ENCODE data around the gene RCC1. TPM values are rescaled to one million over a fixed set of nuclear protein-coding genes. Genes with fewer than 3 reads are reported as not detected.
"Not testable (repeated sequence)": the region's sequence is repeated elsewhere in the genome, so short reads cannot be mapped to it uniquely, and the experiment has no call there.

The RCC1 gene
- total RNA-seq, 1 donor from 2014 or later, result 34.8 TPM

DNA sequence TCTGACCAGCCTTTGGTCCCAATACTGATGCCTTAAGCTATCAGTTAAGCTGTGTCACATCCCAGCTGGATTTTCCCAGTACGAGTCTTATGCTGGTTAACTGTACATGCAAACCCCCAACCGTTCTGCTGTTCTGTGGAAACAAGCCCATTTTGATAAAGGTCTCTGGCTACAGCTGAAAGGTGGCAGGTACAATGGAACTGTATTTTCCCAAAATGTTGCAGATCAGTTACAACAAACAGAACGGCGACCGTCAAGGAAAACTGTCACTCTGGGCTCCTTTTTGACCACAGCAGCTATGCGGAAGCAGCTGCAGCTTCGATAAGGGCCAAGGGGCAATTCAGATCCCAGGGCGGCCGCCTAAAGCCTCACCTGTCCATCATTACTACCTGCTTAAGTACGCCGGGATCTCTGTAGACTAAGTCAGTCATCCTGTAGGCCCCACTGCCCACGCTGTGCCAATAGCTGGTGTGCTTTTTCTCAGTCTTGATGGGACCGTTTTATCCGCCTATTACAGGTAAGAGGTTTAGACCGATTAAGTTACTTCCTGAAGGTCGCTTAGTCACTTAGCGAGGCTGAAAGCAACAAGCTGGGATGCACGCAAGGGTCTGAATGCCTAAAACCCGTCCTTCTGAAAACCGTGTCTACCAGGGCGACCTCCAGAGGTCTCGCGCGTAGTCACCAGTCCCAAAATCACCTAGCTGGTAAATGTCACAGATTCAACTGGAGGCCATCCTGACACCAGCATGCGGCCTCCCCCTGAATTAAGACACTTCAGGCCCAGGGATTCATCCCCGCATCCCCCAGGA is 75.1 kb downstream of the RCC1 start:
- DNase-seq (ENCODE audit: low spot score), result peak; percentile 82
- H3K27ac ChIP-seq, result no peak overlapping the region
- Mint-ChIP-seq H3K27ac (no peak overlapping the region), H3K4me3 (peak overlapping the region; percentile 97), H3K27me3 (ENCODE audit: insufficient read depth, low read depth) (peaks cover 13% of the 10 kb centered on the region), H3K4me1 (peaks cover 25% of the 10 kb centered on the region), H3K36me3 (peaks cover 27% of the 10 kb centered on the region), H3K9me3 (no peaks in the 10 kb centered on the region)
- peak overlapping the region; percentile 76 for H3K9ac ChIP-seq
- peak overlapping the region; percentile 99 for H3K4me3 ChIP-seq
- peaks cover 11% of the 10 kb centered on the region for H3K4me1 ChIP-seq
- no peak overlapping the region for H2AFZ ChIP-seq (replicated peaks)
- no peak for TF ChIP-seq EZH2 (IDR thresholded peaks at IDR 0.05)
- TF ChIP-seq, protein P1, sequence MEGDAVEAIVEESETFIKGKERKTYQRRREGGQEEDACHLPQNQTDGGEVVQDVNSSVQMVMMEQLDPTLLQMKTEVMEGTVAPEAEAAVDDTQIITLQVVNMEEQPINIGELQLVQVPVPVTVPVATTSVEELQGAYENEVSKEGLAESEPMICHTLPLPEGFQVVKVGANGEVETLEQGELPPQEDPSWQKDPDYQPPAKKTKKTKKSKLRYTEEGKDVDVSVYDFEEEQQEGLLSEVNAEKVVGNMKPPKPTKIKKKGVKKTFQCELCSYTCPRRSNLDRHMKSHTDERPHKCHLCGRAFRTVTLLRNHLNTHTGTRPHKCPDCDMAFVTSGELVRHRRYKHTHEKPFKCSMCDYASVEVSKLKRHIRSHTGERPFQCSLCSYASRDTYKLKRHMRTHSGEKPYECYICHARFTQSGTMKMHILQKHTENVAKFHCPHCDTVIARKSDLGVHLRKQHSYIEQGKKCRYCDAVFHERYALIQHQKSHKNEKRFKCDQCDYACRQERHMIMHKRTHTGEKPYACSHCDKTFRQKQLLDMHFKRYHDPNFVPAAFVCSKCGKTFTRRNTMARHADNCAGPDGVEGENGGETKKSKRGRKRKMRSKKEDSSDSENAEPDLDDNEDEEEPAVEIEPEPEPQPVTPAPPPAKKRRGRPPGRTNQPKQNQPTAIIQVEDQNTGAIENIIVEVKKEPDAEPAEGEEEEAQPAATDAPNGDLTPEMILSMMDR (IDR thresholded peaks at IDR 0.05), result peak; percentile 52
- peaks cover 33% of the 10 kb centered on the region for H4K20me1 ChIP-seq (ENCODE audit: low read depth)
- H3K79me2 ChIP-seq (ENCODE audit: low read depth), result peaks cover 25% of the 10 kb centered on the region
- peaks cover 51% of the 10 kb centered on the region for H3F3A ChIP-seq (ENCODE audit: low read depth)
- peaks cover 14% of the 10 kb centered on the region for H3K27me3 ChIP-seq
- no peaks in the 10 kb centered on the region for H3K9me3 ChIP-seq (ENCODE audit: low read depth)
- H3K36me3 ChIP-seq, result no peaks in the 10 kb centered on the region
- H3K4me2 ChIP-seq, result peak overlapping the region; percentile 99

DNA sequence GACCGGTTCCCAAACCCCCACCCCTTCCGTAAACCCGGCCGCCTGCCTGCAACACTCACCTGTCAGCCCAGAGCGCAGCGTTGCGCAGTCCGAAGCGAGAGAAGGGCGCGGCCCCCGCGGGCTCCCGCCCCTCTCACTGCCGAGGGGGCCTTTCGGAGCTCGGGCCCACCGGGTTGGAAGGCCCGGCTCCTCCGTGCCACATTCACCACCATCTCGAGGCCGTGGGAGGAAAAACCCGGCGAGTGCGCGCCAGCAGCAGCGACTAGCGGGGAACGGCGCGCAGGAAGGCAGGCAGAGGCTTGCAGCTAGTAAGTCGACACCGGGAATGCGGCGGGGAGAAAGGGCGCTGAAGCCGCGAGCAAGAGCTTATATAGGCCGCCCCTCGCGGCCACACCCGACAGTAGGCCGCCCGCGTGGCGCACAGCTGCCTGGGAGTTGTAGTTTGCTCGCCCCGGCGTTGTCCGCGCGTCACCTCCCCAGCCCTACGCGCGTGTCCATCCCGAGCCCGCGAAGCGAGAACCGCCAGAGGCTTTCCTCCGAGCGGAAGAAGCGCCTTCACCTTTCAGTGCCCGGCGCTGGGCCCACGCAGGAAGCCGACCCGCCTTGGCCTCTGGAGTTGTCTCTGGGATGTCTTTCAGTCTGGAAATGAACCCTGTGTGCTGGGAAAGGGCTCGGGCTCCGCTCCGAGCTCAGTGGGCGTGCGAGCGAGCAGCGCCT is 75.8 kb downstream of the RCC1 start:
- TF ChIP-seq EZH2phosphoT487 (IDR thresholded peaks at IDR 0.05) (no peak), EZH2 (IDR thresholded peaks at IDR 0.05) (peak; percentile 33)
- TF ChIP-seq, protein P1 (IDR thresholded peaks at IDR 0.05), result peak; percentile 18
- H3K4me3 Mint-ChIP-seq, result peak overlapping the region; percentile 97
- Histone ChIP-seq H3K4me1 (peaks cover 11% of the 10 kb centered on the region), H4K20me1 (ENCODE audit: low read depth) (peaks cover 33% of the 10 kb centered on the region), H3K36me3 (no peaks in the 10 kb centered on the region), H3K4me2 (peak overlapping the region; percentile 99), H3K9ac (peak overlapping the region; percentile 76), H3F3A (ENCODE audit: low read depth) (peaks cover 55% of the 10 kb centered on the region), H3K79me2 (ENCODE audit: low read depth) (peaks cover 25% of the 10 kb centered on the region), H3K9me3 (ENCODE audit: low read depth) (no peaks in the 10 kb centered on the region), H3K27ac (no peak overlapping the region), H3K4me3 (peak overlapping the region; percentile 99), H2AFZ (replicated peaks) (peak overlapping the region; percentile 96), H3K27me3 (peaks cover 14% of the 10 kb centered on the region)
- no peaks in the 10 kb centered on the region for H3K9me3 Mint-ChIP-seq
- H3K27ac Mint-ChIP-seq, result peak overlapping the region; percentile 81
- H3K36me3 Mint-ChIP-seq, result peaks cover 27% of the 10 kb centered on the region
- peak; percentile 98 for DNase-seq (ENCODE audit: low spot score)
- peaks cover 13% of the 10 kb centered on the region for H3K27me3 Mint-ChIP-seq (ENCODE audit: insufficient read depth, low read depth)
- peaks cover 28% of the 10 kb centered on the region for H3K4me1 Mint-ChIP-seq

DNA sequence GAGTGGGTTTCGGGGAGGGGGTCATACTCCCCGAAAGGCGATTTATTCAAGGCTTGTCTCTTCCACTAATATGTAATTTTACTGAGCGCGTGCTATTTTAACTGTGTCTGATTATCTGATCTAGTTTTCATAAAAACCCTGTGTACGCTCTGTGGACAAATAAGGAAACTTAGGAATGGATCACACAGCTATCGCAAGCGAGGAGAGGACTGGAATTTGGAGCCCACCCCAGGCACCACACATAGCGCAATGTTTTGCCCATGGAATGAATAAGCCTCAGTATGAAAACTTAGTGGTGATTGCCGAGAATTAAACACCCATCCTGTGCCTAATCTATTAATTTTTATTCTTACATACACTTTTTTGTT is 76.4 kb downstream of the RCC1 start:
- peak overlapping the region; percentile 99 for H3K4me2 ChIP-seq
- H3K4me3 ChIP-seq, result peak overlapping the region; percentile 99
- Mint-ChIP-seq H3K27ac (peak overlapping the region; percentile 81), H3K4me3 (peak overlapping the region; percentile 97), H3K36me3 (peaks cover 25% of the 10 kb centered on the region), H3K9me3 (no peaks in the 10 kb centered on the region), H3K27me3 (ENCODE audit: insufficient read depth, low read depth) (peaks cover 13% of the 10 kb centered on the region), H3K4me1 (peaks cover 28% of the 10 kb centered on the region)
- no peak overlapping the region for H3K9ac ChIP-seq
- peak; percentile 27 for DNase-seq (ENCODE audit: low spot score)
- no peak overlapping the region for H3K27ac ChIP-seq
- TF ChIP-seq, protein P1 (IDR thresholded peaks at IDR 0.05), result no peak
- TF ChIP-seq EZH2phosphoT487 (IDR thresholded peaks at IDR 0.05), result no peak
- TF ChIP-seq EZH2 (IDR thresholded peaks at IDR 0.05), result no peak
- no peaks in the 10 kb centered on the region for H3K9me3 ChIP-seq (ENCODE audit: low read depth)
- no peaks in the 10 kb centered on the region for H3K36me3 ChIP-seq
- H3K27me3 ChIP-seq, result peaks cover 14% of the 10 kb centered on the region
- peaks cover 33% of the 10 kb centered on the region for H4K20me1 ChIP-seq (ENCODE audit: low read depth)
- peaks cover 49% of the 10 kb centered on the region for H3F3A ChIP-seq (ENCODE audit: low read depth)
- H2AFZ ChIP-seq (replicated peaks), result peak overlapping the region; percentile 96
- H3K4me1 ChIP-seq, result peaks cover 11% of the 10 kb centered on the region
- peaks cover 25% of the 10 kb centered on the region for H3K79me2 ChIP-seq (ENCODE audit: low read depth)

DNA sequence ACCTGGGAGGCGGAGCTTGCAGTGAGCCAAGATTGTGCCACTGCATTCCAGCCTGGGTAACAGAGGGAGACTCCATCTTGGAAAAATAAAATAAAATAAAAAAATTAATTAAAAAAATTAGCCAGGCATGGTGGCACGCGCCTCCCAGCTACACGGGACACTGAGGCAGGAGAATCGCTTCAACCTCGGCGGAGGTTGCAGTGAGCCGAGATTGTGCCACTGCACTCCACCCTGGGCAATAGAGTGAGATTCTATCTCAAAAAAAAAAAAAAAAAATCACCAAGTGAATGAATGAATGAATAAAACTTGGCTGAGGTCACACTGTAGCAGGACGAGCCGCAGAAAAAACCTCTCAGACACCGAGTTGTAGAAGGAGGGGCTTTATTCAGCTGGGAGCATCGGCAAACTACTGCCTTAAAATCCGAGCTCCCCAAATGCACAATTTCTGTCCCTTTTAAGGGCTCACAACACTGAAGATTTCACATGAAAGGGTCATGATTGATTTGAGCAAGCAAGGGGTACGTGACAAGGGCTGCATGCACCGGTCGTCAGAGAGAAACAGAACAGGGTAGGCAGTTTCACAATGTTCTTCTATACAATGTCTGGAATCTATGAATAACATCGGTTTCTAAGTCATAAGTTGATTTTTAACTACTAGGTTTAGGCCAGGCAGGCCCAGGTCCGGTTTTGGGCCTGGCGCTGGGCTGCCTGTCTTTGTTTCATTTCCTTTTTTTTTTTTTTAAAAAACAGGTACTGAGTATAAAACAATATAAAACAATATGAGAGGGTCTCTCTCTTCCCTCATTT is 80.9 kb downstream of the RCC1 start:
- not testable (repeated sequence) for H3K79me2 ChIP-seq (ENCODE audit: low read depth); H3K36me3 Mint-ChIP-seq; H3K4me3 Mint-ChIP-seq; DNase-seq (ENCODE audit: low spot score); H3K36me3 ChIP-seq; H3K9me3 ChIP-seq (ENCODE audit: low read depth); H3K27ac Mint-ChIP-seq; H3K9me3 Mint-ChIP-seq; H3K27ac ChIP-seq; H4K20me1 ChIP-seq (ENCODE audit: low read depth); H2AFZ ChIP-seq (replicated peaks); H3K4me3 ChIP-seq; H3K4me1 ChIP-seq; H3K4me2 ChIP-seq; H3K9ac ChIP-seq
- peaks cover 19% of the 10 kb centered on the region for H3F3A ChIP-seq (ENCODE audit: low read depth)
- H3K4me1 Mint-ChIP-seq, result peaks cover 19% of the 10 kb centered on the region
- peaks cover 10% of the 10 kb centered on the region for H3K27me3 Mint-ChIP-seq (ENCODE audit: insufficient read depth, low read depth)
- H3K27me3 ChIP-seq, result peaks cover 25% of the 10 kb centered on the region
